Right ventricle myocardium inferior (tissue), 1 donor: ENCODE results near the gene ZNF550. TPM values are rescaled to one million over a fixed set of nuclear protein-coding genes. Genes with fewer than 3 reads are reported as not detected.
"Not testable (repeated sequence)": the region's sequence is repeated elsewhere in the genome, so short reads cannot be mapped to it uniquely, and the experiment has no call there.

Source experiments
- ATAC-seq: fragments of 200-7000 bp; cut with Tn5 transposase; one replicate; pipeline ENCODE4 v1.9.1; 2020; ENCODE audit warnings: mild to moderate bottlenecking, moderate library complexity
- DNase-seq: peaks from one replicate; pipeline ENCODE4 v3.0.0; 2021; ENCODE audit errors: missing footprints
- intact Hi-C: fragments of 100-400 bp; cut with DNase I; formaldehyde crosslinking; loops from one replicate; pipeline ENCODE4 v1.11.0; 2022
- total RNA-seq: library from RNA; stranded (reverse); fragmentation: NEBNext Ultra II Directional; extraction: Animal tissue kit (Norgen Biotek cat#: 25700); gene quantifications from one replicate; pipeline ENCODE4 v1.2.1, GENCODE V29; 2021
- donor health status: DM: no; HTN: yes; CAD: no; lungs with severe emphysema.

ZNF550 gene
- total RNA-seq, 1 donor from 2014 or later, result 9.5 TPM

- DNase-seq (no peak), ATAC-seq (no peak)
- intact Hi-C loops, result no loop called here
These were observed 7.2 kb downstream of the ZNF550 start for GRCh38 chr19:57552432-57552831.

GRCh38 chr19:57546513-57546912 is 13.2 kb downstream of the ZNF550 start:
- intact Hi-C loops, result no loop called here
- ATAC-seq (no peak), DNase-seq (no peak)

GRCh38 chr19:57537953-57538547 is 21.6 kb downstream of the ZNF550 start:
- ATAC-seq, result no peak
- intact Hi-C loops, result no loop called here
- no peak for DNase-seq

GRCh38 chr19:57527136-57527881 is 32.4 kb downstream of the ZNF550 start, which contains the start of gene ZNF549:
ZNF549 (plus strand) TSS chr19:57527356; CDS start chr19:57527574, 218 bp downstream.
- DNase-seq (peak; percentile 91), ATAC-seq (peak; percentile 100)
- intact Hi-C loops, result loop anchor here (5.0 kb wide), 1 partner anchor 35 kb away; no protein-coding TSS in a partner anchor

- DNase-seq, intact Hi-C loops, ATAC-seq: not testable (repeated sequence)
These were observed 41.6 kb downstream of the ZNF550 start for GRCh38 chr19:57518021-57518420.

- ATAC-seq, result no peak
- DNase-seq, result no peak
- intact Hi-C loops, result no loop called here
These were observed 44.4 kb downstream of the ZNF550 start for GRCh38 chr19:57515255-57515654.

- no peak for ATAC-seq
- intact Hi-C loops, result no loop called here
- no peak for DNase-seq
These were observed 46.8 kb downstream of the ZNF550 start for GRCh38 chr19:57512845-57513244.

- intact Hi-C loops, result no loop called here
- ATAC-seq, result no peak
- no peak for DNase-seq
These were observed 48.2 kb downstream of the ZNF550 start for GRCh38 chr19:57511484-57511883.

GRCh38 chr19:57506163-57506562 is 53.5 kb downstream of the ZNF550 start:
- intact Hi-C loops, result no loop called here
- no peak for DNase-seq
- ATAC-seq, result no peak

GRCh38 chr19:57500400-57500799 is 59.3 kb downstream of the ZNF550 start:
- intact Hi-C loops, DNase-seq: not testable (repeated sequence)
- peak; percentile 28 for ATAC-seq

GRCh38 chr19:57499680-57500395 is 59.8 kb downstream of the ZNF550 start, which contains the start of gene ZNF773:
ZNF773 (plus strand) TSS chr19:57499938; CDS start chr19:57500081, 143 bp downstream.
- DNase-seq (peak; percentile 96), ATAC-seq (peak; percentile 100)
- intact Hi-C loops, result loop anchor here (5.0 kb wide), 1 partner anchor 32 kb away; no protein-coding TSS in a partner anchor

- intact Hi-C loops, result loop anchor here (5.0 kb wide), 1 partner anchor 33 kb away; no protein-coding TSS in a partner anchor
- ATAC-seq, DNase-seq: not testable (repeated sequence)
These were observed 60.4 kb downstream of the ZNF550 start for GRCh38 chr19:57499332-57499679.

- intact Hi-C loops, ATAC-seq: not testable (repeated sequence)
These were observed 71.4 kb downstream of the ZNF550 start for GRCh38 chr19:57488299-57488644.

GRCh38 chr19:57487477-57488298 is 72.0 kb downstream of the ZNF550 start, which contains the start of gene ZNF419:
ZNF419 (plus strand) TSS chr19:57487750; CDS start chr19:57487951, 201 bp downstream.
- intact Hi-C loops, result not testable (repeated sequence)
- peak; percentile 98 for ATAC-seq
- peak; percentile 94 for DNase-seq

More at GRCh38 chr19:57488299-57488644, 71.4 kb downstream of the ZNF550 start:
- not testable (repeated sequence) for DNase-seq

Other genes starting within 250 kb of the ZNF550 start
- gene ZNF543, start 239.4 kb downstream of the ZNF550 start, total RNA-seq, result 5.3 TPM
- gene ZNF304, start 208.6 kb downstream of the ZNF550 start, total RNA-seq, result 7.8 TPM
- gene TRAPPC2B, start 196.3 kb downstream of the ZNF550 start, total RNA-seq, result 9.7 TPM
- gene ZNF547, start 196.3 kb downstream of the ZNF550 start, total RNA-seq, result 2.4 TPM
- gene ZNF548, start 170.0 kb downstream of the ZNF550 start, total RNA-seq, result 14.7 TPM
- gene ZNF17, start 148.7 kb downstream of the ZNF550 start, total RNA-seq, result 9.4 TPM
- 3.2 TPM for gene ZNF749, start 124.5 kb downstream of the ZNF550 start, total RNA-seq
- gene VN1R1, start 102.7 kb downstream of the ZNF550 start, total RNA-seq, result 3.3 TPM
- gene ZNF772, start 82.3 kb downstream of the ZNF550 start, total RNA-seq, result 18.3 TPM
- gene ZNF419, start 72.1 kb downstream of the ZNF550 start, total RNA-seq, result 6.8 TPM
- gene ZNF773, start 59.9 kb downstream of the ZNF550 start, total RNA-seq, result 5.0 TPM
- gene ZNF549, start 32.5 kb downstream of the ZNF550 start, total RNA-seq, result 3.6 TPM
- 4.3 TPM for gene ZNF416, start 19.0 kb upstream of the ZNF550 start, total RNA-seq
- 3.3 TPM for gene ZIK1, start 24.3 kb upstream of the ZNF550 start, total RNA-seq
- 3.8 TPM for gene ZNF530, start 40.0 kb upstream of the ZNF550 start, total RNA-seq
- 14.9 TPM for gene ZNF134, start 54.4 kb upstream of the ZNF550 start, total RNA-seq
- gene ZNF211, start 73.3 kb upstream of the ZNF550 start, total RNA-seq, result 10.1 TPM
- not detected for gene ZSCAN4, start 109.1 kb upstream of the ZNF550 start, total RNA-seq
- gene ZNF551, start 122.1 kb upstream of the ZNF550 start, total RNA-seq, result 4.0 TPM
- 3.3 TPM for gene ZNF154, start 149.3 kb upstream of the ZNF550 start, total RNA-seq
- gene ZNF671, start 167.8 kb upstream of the ZNF550 start, total RNA-seq, result 5.8 TPM
- 12.5 TPM for gene ZNF776, start 187.0 kb upstream of the ZNF550 start, total RNA-seq
- gene ZNF586, start 209.8 kb upstream of the ZNF550 start, total RNA-seq, result 9.7 TPM